HG03571 (cell line): ENCODE results near the gene PLEKHM3.
"Not testable (repeated sequence)": the region's sequence is repeated elsewhere in the genome, so short reads cannot be mapped to it uniquely, and the experiment has no call there.

Source experiments
- ATAC-seq: cut with Tn5 transposase; IDR thresholded peaks from one replicate; pipeline ENCODE4 v1.9.1; 2021; ENCODE audit not compliant: unreplicated experiment

PLEKHM3 gene

GRCh38 chr2:207926989-207927300 is 98.4 kb downstream of the PLEKHM3 start:
- ATAC-seq: no peak

DNA sequence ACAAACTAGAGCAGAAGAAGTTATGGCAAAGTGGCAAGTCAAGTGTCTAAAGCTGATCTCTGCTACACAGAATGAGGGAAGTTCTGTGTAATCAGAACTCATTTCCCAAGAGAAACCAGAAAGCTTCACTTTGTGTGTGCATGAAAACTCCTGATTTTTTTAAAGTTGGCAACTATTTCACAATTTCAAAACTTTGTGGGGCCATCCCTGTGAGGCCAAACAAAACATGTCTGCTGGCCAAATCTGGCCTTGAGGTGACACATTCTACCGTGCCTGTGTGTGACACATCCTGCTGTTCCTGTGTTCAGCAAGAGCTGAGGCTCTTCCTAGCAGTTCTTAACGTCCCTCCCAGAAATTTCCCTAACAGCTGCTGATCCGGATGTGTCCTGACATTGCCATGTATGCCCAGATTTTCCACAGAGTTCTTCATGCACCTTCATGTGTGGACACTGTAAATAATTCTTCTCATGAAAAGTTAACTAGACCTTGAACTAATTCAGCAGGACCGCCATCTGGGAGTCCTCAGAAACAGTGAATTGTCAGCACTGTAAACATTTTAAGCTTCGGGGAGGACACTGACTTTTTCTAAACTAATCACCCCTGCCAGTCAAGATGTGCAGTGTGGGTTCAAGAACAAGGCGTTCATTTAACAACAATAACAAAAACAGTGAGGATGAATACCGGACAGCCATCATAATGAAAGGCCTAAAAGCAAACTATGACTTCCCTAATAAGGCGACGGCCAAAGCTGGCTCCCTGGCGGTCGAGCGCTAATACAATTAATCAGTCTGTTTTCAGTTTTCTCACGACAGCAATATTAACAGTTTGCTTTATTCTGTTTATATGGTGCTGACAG is 99.0 kb downstream of the PLEKHM3 start:
- ATAC-seq: no peak

GRCh38 chr2:207925601-207926000 is 99.7 kb downstream of the PLEKHM3 start:
- ATAC-seq: no peak

DNA sequence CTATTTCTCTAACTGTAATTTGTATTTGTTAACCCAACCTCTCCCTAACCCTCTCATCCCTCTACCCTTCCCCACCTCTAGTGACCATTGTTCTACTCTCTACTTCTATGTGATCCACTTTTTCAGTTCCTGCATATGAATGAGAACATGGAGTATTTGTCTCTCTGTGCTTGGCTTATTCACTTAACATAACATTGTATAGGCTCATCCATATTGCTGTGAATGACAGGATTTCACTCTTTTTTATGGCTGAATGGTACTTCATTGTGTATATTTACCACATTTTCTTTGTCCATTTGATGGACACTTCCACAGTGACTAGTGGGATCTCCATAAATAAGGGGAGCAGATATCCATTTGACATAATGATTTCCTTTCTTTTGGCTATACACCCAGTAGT is 103.7 kb downstream of the PLEKHM3 start:
- no peak for ATAC-seq

- no peak for ATAC-seq
These were observed 104.6 kb downstream of the PLEKHM3 start for GRCh38 chr2:207920721-207921120.

DNA sequence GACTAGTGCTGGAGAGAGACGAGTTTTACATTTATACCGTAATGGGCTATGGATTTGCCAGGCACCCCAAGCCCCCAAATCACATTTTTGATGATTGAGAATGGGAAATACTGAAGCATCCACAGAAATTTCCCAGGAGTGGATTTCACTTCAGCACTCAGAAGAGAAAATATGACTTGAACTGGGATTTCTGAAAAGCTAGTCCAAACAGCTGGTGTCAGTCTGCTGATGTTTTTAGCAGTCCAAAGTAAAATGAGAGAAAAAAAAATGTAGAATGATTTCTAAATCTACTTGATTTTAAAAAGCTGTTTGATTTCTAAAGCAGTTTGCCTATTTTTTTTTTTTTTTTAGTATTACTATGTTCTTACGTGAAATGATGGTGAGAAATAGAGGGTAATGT is 105.0 kb downstream of the PLEKHM3 start:
- no peak for ATAC-seq

- ATAC-seq: no peak
These were observed 106.0 kb downstream of the PLEKHM3 start for GRCh38 chr2:207919164-207919919.

DNA sequence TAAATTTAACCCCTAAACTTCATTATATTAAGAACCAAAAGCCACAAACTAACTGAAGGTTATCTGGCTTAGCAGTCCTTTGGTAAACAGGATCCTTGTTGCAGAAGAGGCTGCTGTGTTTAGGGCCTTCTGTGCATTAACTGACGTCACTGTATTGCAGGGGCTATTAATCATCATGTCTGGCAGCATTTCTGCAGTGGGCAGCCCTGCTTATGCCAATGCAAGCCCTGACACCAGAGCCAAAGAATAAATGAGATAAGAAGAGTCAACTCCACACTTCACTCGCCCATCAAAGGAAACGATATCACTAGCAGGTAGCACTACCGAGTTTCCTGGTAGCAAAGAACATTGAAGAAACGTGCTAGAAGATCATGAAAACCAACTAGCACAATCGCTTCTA is 110.6 kb downstream of the PLEKHM3 start:
- no peak for ATAC-seq

- ATAC-seq: no peak
These were observed 111.5 kb downstream of the PLEKHM3 start for GRCh38 chr2:207913772-207914358.

DNA sequence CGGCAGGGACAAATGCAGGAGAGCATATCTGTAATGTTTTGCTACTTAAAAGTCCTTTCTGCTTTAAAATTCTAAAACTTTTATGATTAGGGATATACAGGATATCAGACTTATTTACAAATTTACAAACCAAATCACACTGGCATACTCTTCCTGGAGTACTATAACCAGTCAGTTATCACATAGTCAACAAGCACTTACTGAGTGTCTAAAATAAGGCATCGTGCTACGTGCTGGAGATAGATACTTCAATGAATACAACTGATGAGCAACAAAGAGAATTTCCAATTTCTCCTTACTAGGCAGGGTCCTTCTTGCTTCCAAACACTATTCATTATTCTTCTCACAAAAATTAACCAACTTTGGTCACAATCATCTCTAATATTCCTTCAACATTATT is 113.5 kb downstream of the PLEKHM3 start:
- ATAC-seq: no peak

DNA sequence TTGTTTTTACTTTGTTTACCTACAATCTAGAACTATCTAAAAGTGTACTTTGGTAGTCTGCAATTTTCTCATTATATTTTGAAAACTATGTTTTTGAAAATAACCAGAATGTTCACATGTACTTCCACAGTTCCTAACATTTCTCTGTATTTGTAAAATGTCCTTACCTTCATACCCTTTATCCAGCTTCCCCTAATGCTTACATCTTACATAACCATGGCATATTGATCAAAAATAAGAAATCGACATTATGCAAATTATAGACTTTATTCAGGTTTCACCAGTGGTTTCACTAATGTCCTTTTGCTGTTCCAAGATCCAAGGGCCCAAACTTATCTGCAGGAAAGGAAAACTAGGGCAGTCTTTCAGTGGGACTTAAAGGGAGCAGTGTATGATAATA is 114.1 kb downstream of the PLEKHM3 start:
- no peak for ATAC-seq

GRCh38 chr2:207906495-207906894 is 118.8 kb downstream of the PLEKHM3 start:
- not testable (repeated sequence) for ATAC-seq

- no peak for ATAC-seq
These were observed 119.8 kb downstream of the PLEKHM3 start for GRCh38 chr2:207905546-207905945.

- no peak for ATAC-seq
These were observed 122.1 kb downstream of the PLEKHM3 start for GRCh38 chr2:207903236-207903635.

DNA sequence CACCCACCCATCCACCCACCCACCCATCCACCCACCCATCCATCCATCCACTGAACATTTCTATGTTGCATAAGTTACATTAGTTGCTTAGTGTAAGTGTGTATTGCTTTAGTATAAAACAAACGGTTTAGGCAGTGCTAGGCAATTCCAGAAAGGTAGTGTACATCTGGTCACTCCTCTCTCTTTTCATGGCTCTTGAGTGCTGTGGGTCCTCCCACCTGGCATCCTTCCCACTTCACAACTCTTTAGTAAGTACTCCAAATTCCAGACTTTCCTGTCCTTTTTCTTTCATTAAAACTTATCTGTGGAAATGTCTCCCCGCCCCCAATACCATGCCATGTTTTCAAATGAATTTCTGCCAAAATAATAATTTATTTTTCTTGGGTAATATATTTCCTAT is 122.5 kb downstream of the PLEKHM3 start:
- no peak for ATAC-seq

- no peak for ATAC-seq
These were observed 123.5 kb downstream of the PLEKHM3 start for GRCh38 chr2:207901829-207902228.

DNA sequence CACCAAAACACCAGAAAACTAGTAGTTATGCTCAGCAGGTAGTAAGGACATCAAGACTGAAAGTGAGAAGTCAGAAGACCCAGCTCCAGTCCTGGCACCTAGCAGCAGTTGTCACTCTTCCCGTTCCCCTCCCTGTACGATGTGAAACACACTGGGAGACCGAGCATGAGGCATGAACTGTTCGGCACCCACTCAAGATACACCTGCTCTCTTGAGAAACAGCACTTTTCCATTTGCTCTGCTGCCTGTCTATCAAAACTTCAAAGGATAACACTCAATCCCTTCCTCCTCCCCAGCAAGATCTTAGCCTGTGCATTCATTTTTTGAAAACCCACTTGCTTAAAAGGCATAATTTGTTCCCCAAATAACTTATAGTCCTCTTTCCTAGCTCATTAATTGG is 123.9 kb downstream of the PLEKHM3 start:
- ATAC-seq: no peak

DNA sequence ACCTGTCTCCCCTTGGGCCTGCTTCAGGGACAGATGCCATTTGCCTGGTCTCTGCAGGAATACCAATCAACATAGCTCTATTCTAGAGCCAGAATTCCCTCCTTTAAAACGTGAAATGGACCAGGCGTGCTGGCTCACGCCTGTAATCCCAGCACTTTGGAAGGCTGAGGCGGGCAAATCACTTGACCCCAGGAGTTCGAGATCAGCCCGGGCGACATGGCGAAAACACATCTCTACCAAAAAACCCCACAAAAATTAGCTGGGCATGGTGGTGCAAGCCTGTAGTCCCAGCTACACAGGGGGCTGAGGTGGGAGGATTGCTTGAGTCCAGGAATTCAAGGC is 127.0 kb downstream of the PLEKHM3 start:
- ATAC-seq: no peak

GRCh38 chr2:207897541-207898353 is 127.6 kb downstream of the PLEKHM3 start:
- no peak for ATAC-seq

GRCh38 chr2:207896525-207897285 is 128.6 kb downstream of the PLEKHM3 start:
- ATAC-seq: no peak
